Endometrial microvascular endothelial cells (primary cell): ENCODE data around the gene ZBTB37. TPM values are rescaled to one million over a fixed set of nuclear protein-coding genes. Genes with fewer than 3 reads are reported as not detected.
"Not testable (repeated sequence)": the region's sequence is repeated elsewhere in the genome, so short reads cannot be mapped to it uniquely, and the experiment has no call there.

Experiments
- in situ Hi-C: cut with HindIII; loops from 2 replicates; pipeline ENCODE4 v1.10.0; 2017; ENCODE audit warnings: low sequenced_read_pairs, low pct_unique_long_range_greater_than_20kb; ENCODE audit errors: inconsistent ontology term
- total RNA-seq: library from RNA; depleted of rRNA; stranded (reverse); fragments of >200 nt; gene quantifications from one replicate; pipeline ENCODE4 v1.2.3, GENCODE V29; 2015; ENCODE audit errors: inconsistent ontology term

The ZBTB37 gene
- total RNA-seq, 1 donor from 2014 or later: 1.7 TPM

DNA sequence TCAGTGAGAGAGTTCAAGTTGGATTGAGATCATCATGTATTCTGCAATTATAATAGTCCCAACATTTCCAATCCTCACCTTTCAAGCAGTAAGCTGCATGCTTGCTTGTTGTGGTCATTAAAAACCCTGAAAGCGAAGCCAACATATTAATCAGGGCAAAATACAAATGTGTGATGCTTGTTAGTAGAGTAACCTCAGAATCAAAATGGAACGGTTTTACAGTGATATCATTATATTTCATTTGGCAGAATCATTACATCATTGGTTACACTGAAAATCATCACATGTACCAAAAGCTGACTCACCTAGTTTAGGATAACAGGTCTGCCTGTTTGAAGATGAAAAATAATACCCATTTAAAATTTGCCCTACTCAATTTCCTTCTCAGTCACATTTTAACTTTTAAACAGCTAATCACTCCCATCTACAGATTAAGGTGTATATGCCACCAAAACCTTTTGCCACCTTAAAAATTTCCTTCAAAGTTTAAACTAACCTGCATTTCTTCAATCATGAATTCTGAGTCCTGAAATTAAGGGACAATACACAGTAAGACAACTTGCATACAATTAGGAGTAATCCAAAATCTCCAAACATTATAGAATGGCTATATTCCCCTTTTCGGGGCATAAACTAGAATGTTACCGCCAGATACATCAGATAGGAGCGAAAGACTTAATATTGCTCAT is 3.9 kb upstream of the ZBTB37 start:
- in situ Hi-C loops: no loop called here

DNA sequence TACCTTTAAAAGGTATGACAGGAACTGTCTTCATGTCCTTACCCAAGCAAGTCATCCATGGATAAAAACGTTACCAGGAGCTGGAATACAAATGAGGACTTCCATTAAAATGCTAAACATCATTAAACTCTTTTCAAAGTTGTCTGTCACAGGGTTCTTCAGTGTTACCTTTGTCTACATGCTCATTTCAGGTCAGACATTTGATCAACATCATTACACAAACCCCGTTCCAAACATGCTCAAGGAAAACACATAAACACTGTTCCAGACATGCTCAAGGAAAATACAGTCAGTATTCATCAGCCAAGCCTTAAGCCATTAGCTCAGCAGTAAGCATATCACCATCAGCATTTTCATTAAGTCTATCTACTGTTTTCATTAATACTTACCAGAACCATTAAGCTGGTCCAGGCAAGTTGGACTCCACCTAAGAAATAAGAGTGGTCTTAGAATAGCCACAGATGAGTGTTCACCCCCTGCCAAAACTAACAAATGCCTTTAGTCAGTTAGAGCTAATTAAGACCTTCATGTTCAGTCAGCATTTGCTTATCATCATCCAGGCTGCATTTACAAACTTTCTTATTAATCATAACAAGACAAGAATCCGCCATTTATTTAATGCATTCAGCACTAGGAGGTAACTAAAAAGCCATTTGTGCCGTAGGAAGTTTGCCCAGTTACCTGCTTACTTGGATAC is 2.6 kb upstream of the ZBTB37 start:
- in situ Hi-C loops: no loop called here

DNA sequence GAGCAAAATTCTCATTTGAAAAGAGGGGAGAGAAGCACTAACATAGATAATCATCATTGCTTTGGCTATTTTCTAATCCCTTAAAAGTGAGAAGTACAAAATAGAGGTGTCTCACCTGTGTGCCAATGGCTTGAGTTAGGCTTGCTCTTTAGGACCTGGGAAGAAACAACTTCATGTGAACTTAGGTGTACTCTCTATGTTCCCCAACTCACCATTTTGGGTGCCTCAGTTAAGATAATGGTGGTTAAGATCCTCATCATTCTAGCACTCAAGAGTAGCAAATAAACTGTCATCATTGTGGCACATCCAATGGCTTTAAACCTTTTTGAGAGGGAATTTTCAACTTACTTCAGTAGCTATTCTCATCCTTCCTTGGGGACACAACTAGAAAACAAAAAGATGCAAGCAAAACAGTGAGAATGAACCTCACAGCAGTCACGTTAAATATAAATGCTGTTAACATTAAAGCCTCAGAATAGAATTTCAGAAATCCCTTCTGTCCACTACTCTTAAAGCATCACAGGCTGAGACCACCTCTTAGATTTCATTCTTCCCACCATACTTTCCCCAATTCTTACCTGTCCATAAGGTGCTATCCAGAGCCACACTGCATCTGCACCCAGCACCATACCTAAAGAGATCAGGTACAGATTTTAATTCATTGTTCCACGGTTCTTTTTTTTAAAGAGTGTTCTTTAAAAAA is 1.6 kb upstream of the ZBTB37 start:
- in situ Hi-C loops: no loop called here

DNA sequence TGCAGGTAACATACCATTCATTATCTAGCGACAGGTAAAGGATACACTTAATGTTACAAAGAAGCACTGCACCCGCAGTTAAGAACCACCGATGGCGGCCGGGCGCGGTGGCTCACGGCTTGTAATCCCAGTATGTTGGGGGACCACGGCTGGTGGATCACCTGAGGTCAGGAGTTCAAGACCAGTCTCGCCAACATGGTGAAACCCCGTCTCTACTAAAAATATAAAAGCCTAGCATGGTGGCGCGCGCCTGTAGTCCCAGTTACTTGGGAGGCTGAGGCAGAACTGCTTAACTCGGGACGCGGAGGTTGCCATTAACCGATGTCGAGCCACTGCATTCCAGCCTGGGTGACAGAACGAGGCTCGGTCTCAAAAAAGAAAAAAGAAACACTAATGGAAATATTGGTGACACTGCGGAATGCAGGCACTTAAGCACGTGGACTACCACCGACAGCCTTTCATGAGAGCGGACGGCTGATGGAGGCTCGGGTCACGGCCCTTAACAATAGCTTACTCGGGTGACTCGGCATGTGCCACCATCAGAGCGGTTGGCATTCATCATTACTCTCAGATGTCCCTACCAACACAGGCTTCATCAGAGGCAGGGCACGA is 933 bp upstream of the ZBTB37 start:
- in situ Hi-C loops: no loop called here

DNA sequence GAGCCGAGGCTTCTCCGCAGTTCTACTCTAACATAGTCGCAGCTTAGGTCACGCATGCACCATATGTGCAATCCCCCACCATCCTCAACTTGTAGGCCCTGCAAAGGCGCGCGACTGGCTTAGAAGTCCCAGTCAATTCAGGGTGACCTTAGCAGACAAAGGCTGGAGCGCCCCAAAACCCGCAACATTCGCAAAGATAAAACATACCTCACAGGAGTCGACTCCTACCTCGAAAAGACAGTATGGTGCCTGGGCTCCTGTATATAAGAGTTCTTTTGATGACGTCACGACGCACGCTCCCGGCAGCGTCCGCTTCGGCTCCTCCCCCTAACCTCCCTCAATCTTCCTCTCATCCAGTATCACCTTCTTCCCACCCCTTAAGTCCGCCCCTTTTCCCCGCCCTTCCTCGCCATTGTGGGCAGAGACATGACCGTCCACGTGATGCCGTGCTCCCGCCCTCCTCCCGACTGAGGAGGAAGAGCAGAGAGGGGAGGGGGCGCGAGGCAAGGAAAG is 371 bp upstream of the ZBTB37 start, which contains the start of gene GAS5:
Gene GAS5 (minus strand): TSS at position 237 of the 513 bp plus-strand sequence.
- in situ Hi-C loops: no loop called here

DNA sequence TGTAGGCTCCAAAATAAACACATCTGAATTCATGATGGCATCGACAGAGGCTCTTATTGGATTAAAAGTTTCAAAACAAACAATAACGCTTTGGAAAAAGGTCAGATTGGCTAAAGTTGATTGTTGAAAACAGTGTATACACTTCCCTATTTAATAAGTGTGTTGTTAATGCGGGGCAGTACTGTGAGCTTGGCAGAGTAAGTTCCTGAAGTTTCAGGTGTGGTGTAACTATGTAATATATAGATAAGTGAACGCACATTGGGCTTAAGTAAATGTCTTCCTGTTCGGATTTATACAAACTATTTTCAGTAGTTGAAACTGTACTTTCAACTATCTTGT is 810 bp downstream of the ZBTB37 start:
- in situ Hi-C loops: no loop called here

DNA sequence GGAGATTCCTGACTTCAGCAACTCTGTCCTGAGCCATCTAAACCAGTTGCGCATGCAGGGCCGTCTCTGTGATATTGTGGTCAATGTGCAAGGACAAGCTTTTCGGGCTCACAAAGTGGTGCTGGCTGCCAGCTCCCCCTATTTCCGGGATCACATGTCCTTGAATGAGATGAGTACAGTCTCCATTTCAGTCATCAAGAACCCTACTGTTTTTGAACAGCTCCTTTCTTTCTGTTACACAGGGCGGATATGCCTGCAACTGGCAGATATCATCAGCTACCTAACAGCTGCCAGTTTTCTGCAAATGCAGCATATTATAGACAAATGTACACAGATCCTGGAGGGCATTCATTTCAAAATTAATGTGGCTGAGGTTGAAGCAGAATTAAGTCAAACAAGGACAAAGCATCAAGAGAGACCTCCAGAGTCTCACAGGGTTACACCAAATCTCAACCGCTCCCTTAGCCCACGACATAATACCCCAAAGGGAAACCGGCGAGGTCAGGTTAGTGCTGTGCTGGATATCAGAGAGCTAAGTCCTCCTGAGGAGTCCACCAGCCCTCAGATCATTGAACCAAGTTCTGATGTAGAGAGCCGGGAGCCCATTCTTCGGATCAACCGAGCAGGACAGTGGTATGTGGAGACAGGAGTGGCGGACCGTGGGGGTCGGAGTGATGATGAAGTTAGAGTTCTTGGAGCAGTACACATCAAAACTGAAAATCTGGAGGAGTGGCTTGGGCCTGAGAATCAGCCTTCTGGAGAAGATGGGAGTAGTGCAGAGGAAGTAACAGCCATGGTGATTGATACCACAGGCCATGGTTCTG is 2.3 kb downstream of the ZBTB37 start:
- in situ Hi-C loops: no loop called here

DNA sequence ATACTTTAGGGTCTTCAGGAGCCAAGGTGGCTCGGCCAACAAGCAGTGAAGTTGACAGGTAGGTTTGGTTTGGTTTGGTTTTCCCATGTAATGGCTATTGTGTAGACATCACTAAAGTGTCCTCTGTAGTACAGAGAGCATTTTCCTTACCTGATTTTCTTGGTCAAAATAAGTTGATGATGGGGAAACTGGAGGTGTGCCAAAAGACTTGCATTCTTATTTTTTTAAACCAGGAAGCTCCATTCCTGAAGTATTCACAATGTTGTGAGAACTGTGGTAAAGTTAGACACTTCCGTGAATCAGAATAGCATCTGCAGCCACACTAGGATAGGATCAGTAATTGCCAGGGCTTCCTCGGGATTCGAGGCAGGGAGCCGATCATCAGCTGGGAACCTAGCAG is 2.9 kb downstream of the ZBTB37 start:
- in situ Hi-C loops: no loop called here

DNA sequence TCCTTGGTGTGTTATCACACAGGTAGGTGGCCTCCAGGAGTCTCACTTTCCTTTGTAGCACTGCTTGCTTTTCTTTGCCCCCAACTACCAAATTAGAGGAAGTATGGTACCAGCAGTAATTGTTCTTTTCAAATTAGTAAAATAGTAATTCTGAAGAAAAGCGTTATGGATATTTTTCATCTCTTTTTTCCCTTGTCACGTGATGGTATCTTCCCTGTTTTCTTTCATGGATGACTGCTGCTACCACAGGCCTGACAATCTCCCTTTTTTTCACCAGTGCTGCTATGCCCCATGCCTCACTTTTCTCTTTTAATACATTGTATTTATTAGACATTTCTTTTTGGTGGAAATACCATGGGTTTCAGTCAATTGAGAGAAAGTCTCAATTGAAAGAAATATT is 3.3 kb downstream of the ZBTB37 start:
- in situ Hi-C loops: no loop called here

DNA sequence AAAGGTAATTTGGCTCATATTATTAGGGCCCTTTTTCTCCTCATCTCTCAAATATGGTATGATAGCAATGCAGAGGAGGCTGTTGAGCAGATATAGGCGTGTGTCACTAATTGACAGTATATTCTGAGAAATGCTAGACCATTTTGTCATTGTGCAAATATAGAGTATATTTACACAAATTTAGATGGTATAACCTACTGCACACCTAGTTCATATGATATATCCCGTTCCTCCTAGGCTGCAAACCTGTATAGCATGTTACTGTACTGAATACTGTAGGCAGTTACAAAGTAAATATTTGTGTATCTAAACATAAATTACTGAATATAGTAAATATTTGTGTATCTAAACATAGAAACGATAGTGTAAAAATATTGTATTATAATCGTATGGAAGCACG is 8.6 kb downstream of the ZBTB37 start:
- in situ Hi-C loops: no loop called here

DNA sequence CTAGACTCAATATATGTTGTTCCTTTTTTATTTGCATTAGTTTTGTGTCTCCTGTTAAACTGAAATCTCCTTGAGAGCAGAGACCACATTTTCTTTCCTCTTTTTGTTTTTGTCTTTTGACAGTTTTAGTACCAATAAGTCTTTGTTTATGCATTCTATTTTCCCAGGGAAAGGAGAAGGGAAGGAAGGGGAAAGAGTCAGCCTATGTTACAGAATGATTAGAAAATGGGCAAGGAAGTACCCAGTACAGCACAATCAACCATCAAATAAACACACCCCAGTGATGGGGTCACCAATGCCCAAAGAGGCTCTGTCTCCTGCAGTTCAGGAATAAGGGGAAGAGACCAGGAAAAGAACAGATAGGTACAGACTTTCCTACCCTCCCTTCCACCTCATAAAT is 10.1 kb downstream of the ZBTB37 start:
- in situ Hi-C loops: no loop called here

DNA sequence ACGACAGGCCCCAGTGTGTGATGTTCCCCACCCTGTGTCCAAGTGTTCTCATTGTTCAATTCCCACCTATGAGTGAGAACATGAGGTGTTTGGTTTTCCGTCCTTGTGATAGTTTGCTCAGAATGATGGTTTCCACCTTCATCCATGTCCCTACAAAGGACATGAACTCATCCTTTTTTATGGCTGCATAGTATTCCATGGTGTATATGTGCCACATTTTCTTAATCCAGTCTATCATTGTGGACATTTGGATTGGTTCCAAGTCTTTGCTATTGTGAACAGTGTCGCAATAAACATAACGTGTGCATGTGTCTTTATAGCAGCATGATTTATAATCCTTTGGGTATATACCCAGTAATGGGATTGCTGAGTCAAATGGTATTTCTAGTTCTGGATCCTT is 12.9 kb downstream of the ZBTB37 start:
- in situ Hi-C loops: not testable (repeated sequence)

DNA sequence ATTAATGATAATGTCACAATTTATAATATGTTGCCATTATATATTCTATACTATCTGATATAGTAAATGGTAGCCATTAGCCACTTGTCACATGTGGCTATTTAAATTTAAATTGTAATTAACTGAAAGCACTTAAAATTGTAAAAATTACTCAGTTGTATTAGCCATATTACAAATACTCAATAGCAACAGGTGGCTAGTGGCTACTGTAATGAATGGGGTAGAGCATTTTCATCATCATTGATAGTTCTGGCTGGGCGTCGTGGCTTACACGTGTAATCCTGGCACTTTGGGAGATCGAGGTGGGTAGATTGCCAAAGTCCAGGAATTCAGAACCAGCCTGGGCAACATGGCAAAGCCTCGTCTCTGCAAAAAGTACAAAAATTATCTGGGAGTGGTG is 16.5 kb downstream of the ZBTB37 start:
- in situ Hi-C loops: no loop called here

DNA sequence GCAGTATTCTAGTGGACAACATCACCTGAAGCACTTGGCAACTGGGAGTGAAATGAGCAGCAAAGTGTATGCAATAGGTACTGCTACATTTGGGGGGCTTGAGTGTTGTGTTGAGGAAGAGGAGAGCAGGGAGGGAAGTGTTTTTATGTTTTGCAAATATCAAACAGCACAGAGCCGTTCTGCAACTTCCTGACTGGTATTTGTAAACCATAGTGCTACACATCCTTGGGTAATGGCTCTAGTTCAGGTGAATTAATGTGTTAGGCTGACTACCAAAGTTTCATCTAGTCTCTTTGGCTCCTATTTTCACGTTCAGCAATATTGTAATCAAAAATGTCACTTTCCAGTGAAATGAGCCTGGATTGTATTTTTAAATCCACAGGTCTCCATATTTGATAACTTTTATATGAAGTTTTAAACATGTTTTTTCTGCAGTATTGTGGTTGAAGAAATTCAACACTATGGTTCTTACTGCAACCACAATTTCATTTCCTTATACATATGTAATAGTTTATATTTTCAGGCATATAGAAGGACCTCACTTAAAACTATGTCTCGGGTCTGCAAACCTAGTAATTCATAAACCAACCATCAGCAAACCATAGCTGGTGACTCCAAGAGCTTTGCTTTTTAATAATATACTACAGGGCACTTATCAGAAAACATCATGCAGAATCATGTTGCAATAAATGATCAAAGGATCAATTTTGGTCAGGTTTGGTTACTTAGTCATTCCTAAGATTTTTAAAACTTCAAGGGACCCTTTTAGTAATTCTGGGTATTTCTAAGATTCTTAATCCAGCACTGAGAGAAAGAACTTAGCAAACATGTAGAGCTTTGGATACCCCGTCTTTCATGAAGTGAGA is 18.8 kb downstream of the ZBTB37 start:
- in situ Hi-C loops: no loop called here

DNA sequence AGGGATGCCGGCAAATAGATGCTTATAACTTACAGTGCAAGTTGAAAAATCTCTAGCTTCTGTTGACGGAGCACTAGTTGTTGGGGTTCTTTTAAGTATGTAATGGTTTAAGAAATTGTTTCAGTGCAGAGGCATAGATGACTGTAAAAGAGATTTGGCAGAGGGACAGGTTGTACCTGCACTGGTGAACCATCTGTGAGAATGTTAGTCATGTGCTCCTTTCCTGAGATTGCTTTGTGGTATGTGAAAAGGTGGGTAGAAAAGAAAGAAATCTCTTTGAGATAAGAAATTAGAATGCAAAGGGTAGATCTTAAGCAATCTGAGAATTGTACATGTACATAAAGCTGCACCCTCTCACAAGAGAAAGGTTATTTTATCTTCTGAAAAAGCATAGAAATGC is 19.4 kb downstream of the ZBTB37 start:
- in situ Hi-C loops: no loop called here

DNA sequence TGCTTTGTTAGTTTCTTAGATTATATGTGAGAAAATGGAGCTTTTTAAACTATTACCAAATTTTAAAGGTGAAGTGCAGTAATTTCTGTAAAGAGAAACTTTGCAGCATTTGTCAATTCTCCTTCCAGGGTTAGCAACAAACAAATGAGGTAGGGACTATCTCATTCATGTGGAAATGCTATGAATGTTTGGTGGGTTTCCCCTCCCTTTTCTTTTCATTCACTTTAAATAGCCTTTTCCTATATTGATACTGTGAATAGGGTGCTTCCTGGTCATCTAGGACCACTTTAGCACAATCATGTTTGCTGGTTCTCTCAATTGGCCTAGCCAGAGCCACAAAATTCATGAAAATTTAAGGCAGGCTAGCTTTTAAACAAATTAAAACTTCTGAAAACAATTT is 20.6 kb downstream of the ZBTB37 start:
- in situ Hi-C loops: no loop called here

DNA sequence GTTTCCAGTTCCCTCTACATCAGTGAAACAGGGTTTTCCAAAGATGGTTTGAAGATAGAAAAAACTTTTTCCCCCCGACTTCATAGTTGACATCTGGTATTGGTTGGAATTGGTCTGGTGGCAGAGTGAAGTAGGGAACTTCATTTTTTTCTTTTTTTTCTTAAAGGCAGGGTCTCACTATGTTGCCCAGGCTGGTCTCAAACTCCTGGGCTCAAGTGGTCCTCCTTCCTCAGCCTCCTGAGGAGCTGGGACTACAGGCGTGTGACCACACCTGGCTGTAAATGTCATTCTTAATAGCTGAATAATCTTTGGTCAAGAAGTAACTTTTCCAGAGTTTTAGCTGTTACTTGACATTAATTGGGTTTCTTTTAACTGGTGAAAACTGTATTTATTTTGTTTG is 21.7 kb downstream of the ZBTB37 start:
- in situ Hi-C loops: no loop called here

DNA sequence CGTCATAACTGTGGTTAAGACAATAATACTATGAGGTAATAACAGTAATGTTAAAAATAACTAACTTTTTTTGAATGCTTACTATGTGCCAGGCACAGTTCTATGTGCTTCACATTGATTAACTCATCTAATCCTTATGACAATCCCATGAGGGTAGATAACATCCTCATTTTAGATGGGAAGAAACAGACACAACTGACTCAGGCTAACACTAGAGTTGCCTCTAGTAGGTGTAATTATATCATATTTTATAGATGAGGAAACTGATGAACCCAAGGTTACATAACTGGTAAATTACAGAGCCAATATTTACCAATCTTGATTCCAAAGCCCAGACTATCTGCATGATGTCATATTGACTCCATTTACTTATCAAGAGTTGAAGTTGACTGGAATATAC is 25.4 kb downstream of the ZBTB37 start:
- in situ Hi-C loops: no loop called here
